Heart left ventricle (tissue), 16 donors: ENCODE measurements around the gene EYA4. TPM values are rescaled to one million over a fixed set of nuclear protein-coding genes. Genes with fewer than 3 reads are reported as not detected.

Source experiments
- ATAC-seq, 4 donors: fragments of 200-7000 bp; cut with Tn5 transposase; one replicate each; pipeline ENCODE4 v1.9.1; 2020 to 2022; ENCODE audit warnings: moderate library complexity in 4 of 4, mild to moderate bottlenecking in 3 of 4, moderate number of reproducible peaks in 1 of 4
- DNase-seq, 5 donors: peaks; one replicate each; pipeline ENCODE4 v3.0.0-alpha.2; 2020
- H3K27ac ChIP-seq, 12 donors: fragments of 200-600 bp; sonication (generic) in 4 of 12; one replicate each; pipeline versions ENCODE4 v1.5.0 to v1.8.0; 2016 to 2022; ENCODE audit warnings: mild to moderate bottlenecking in 2 of 12
- H3K27me3 ChIP-seq, 9 donors: fragments of 200-600 bp; sonication (generic) in 2 of 9; one replicate each; pipeline versions ENCODE4 v1.5.1 to v1.8.0; 2016 to 2022; ENCODE audit warnings: mild to moderate bottlenecking in 3 of 9
- H3K36me3 ChIP-seq, 9 donors: fragments of 200-600 bp; sonication (generic) in 2 of 9; one replicate each; pipeline versions ENCODE4 v1.5.0 to v1.8.0; 2018 to 2022; ENCODE audit warnings: mild to moderate bottlenecking in 2 of 9
- H3K4me1 ChIP-seq, 12 donors: fragments of 200-600 bp; sonication (generic) in 4 of 12; one replicate each; pipeline versions ENCODE4 v1.5.0 to v1.8.0; 2016 to 2022; ENCODE audit warnings: mild to moderate bottlenecking in 3 of 12
- H3K4me3 ChIP-seq, 12 donors: fragments of 200-600 bp; sonication (generic) in 4 of 12; one replicate each; pipeline versions ENCODE4 v1.5.0 to v1.8.0; 2017 to 2022; ENCODE audit warnings: mild to moderate bottlenecking in 9 of 12, moderate library complexity in 4 of 12
- H3K9me3 ChIP-seq, 12 donors: fragments of 200-600 bp; sonication (generic) in 4 of 12; one replicate each; pipeline versions ENCODE4 v1.5.0 to v1.8.0; 2016 to 2022; ENCODE audit warnings: mild to moderate bottlenecking in 1 of 12
- POLR2A ChIP-seq, 2 donors: fragments of 450-650 bp; IDR thresholded peaks; one replicate each; pipeline ENCODE4 v1.6.1; 2017; ENCODE audit warnings: antibody characterized with exemption in 2 of 2, mild to moderate bottlenecking in 2 of 2, moderate library complexity in 2 of 2
- WGBS, 4 donors: extraction: QIAGEN DNeasy Blood & Tissue Kit in 2 of 4; methylation state at CpG; one replicate each; pipeline versions ENCODE4 v1.1.5 to v1.1.7; 2013 to 2018; 5-methylcytosine and 5-hydroxymethylcytosine counted together
- intact Hi-C, 10 donors: fragments of 100-400 bp; cut with DNase I; formaldehyde crosslinking; loops; one replicate each; pipeline versions ENCODE4 v1.11.1 to v1.14.2; 2022
- polyA plus RNA-seq, 2 donors: library from polyadenylated mRNA; stranded (reverse); fragments of 200-250 nt; gene quantifications; one replicate each; pipeline ENCODE4 v1.2.3, GENCODE V29; 2013
- total RNA-seq, 9 donors: library from RNA; depleted of rRNA in 2 of 9; stranded (reverse); fragments of >200 nt in 2 of 9; fragmentation: NEBNext Ultra II Directional in 3 of 9; extraction: Animal tissue kit (Norgen Biotek cat#: 25700) in 3 of 9; gene quantifications; one replicate each; pipeline versions ENCODE4 v1.1.0 to v1.2.4, GENCODE V29; 2016 to 2023
- TF ChIP-seq, protein P1 (sequence below), 12 donors: fragments of 200-600 bp; sonication (generic) in 4 of 12; IDR thresholded peaks; one replicate each; pipeline versions ENCODE4 v1.5.0 to v1.8.0; 2018 to 2022; ENCODE audit warnings: antibody characterized with exemption in 12 of 12, mild to moderate bottlenecking in 5 of 12
- donor health status: ischemic (EF 13 %, LVEDD 7.1; RV severe dilation, severe dysfunction).
- donor health status: healthy with polysubstance abuse.
- donor health status: DM: no; HTN: yes; CAD: no.
- donor health status: DM: no; HTN: no; CAD: no.
- donor health status: ischemic (EF 25% LVEDD 6.9; RV normal size, moderate dysfunction).
- donor health status: ischemic (EF 25% LVEDD 5.7; RV mildly dilated, moderate dysfunction).
- donor health status: healthy.
- donor health status: DM: yes; HTN: yes; CAD: no.
- donor health status: ischemic (EF 35%, LVEDD 5.7; RV mildly dilated, moderate dysfunction).
- donor health status: nonischemic (EF 11% LVEDD 7.7; RV severe dilation, severe dysfunction).
- donor health status: DM: yes; HTN: yes; CAD: no.
- donor health status: PGD.
- donor health status: ischemic (EF 29% LVEDD 5.4; RV normal size, mild dysfunction).
- donor health status: nonischemic (EF 23%, LVEDD 6.1; RV moderate dilation, normal function).

The EYA4 gene
- total and polyA plus RNA-seq, 11 donors, result 3.6 to 29.6 (median 21.7) TPM

- intact Hi-C loops, result no loop called here
- H3K4me3 ChIP-seq, result no peak overlapping the region
- peaks cover 0 to 9% (median 0%) of the 10 kb centered on the region in 12 donors for H3K4me1 ChIP-seq
- no peaks in the 10 kb centered on the region for H3K9me3 ChIP-seq
- TF ChIP-seq, protein P1, sequence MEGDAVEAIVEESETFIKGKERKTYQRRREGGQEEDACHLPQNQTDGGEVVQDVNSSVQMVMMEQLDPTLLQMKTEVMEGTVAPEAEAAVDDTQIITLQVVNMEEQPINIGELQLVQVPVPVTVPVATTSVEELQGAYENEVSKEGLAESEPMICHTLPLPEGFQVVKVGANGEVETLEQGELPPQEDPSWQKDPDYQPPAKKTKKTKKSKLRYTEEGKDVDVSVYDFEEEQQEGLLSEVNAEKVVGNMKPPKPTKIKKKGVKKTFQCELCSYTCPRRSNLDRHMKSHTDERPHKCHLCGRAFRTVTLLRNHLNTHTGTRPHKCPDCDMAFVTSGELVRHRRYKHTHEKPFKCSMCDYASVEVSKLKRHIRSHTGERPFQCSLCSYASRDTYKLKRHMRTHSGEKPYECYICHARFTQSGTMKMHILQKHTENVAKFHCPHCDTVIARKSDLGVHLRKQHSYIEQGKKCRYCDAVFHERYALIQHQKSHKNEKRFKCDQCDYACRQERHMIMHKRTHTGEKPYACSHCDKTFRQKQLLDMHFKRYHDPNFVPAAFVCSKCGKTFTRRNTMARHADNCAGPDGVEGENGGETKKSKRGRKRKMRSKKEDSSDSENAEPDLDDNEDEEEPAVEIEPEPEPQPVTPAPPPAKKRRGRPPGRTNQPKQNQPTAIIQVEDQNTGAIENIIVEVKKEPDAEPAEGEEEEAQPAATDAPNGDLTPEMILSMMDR (IDR thresholded peaks at IDR 0.05), result no peak
- no peak for TF ChIP-seq POLR2A (IDR thresholded peaks at IDR 0.05)
- H3K27ac ChIP-seq, result no peak overlapping the region
- ATAC-seq, result no peak
- WGBS, 4 donors, result 59 to 79% (median 60%) methylated on average over 4 of the region's 4 CpGs
- H3K27me3 ChIP-seq, result no peaks in the 10 kb centered on the region
- H3K36me3 ChIP-seq, result no peaks in the 10 kb centered on the region
- DNase-seq, result no peak
Measured at GRCh38 chr6:133202610-133203343, 38.4 kb upstream of the EYA4 start.

- 73 to 87% (median 82%) methylated on average over 5 of the region's 5 CpGs for WGBS, 4 donors
- no peak for DNase-seq
- H3K36me3 ChIP-seq, result no peaks in the 10 kb centered on the region
- intact Hi-C loops, result no loop called here
- H3K9me3 ChIP-seq, result no peaks in the 10 kb centered on the region
- no peak for ATAC-seq
- no peaks in the 10 kb centered on the region for H3K27me3 ChIP-seq
- H3K4me3 ChIP-seq, result no peak overlapping the region
- peaks cover 0 to 12% (median 0%) of the 10 kb centered on the region in 12 donors for H3K4me1 ChIP-seq
- no peak overlapping the region for H3K27ac ChIP-seq
- TF ChIP-seq, protein P1 (IDR thresholded peaks at IDR 0.05), result no peak
- TF ChIP-seq POLR2A (IDR thresholded peaks at IDR 0.05), result no peak
Measured at GRCh38 chr6:133203344-133203697, 37.8 kb upstream of the EYA4 start.

- Histone ChIP-seq H3K27me3 (no peaks in the 10 kb centered on the region), H3K27ac (no peak overlapping the region), H3K9me3 (peaks cover 0 to 5% (median 0%) of the 10 kb centered on the region in 12 donors), H3K4me1 (peaks cover 0 to 12% (median 0%) of the 10 kb centered on the region in 12 donors), H3K4me3 (no peak overlapping the region), H3K36me3 (no peaks in the 10 kb centered on the region)
- ATAC-seq (peak in 2 of 4 donors; percentile 62 to 71), DNase-seq (no peak)
- TF ChIP-seq, protein P1 (IDR thresholded peaks at IDR 0.05), result no peak
- TF ChIP-seq POLR2A (IDR thresholded peaks at IDR 0.05), result no peak
- intact Hi-C loops, result no loop called here
Measured at GRCh38 chr6:133205304-133205703, 35.9 kb upstream of the EYA4 start.

DNA sequence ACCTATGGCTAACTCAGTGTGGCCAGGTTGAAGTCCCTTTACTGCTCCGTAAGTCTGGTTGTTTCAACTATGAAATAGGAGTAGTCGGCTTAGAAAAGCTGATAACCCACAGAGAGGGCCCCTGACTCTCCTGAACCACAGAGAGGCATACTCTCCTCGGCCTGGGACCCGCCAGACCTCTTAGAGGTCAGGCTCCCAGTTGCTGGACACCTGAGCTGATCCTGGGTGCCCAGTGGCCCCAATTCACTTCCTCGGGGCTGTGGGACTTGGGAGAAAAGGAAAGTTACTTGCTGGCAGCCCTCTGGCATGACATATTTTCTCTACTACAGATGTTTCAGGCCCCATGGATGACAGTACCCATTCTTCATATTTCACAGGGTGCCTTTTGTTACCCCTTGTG lies 34.2 kb upstream of the EYA4 start:
- WGBS, 4 donors, result 74 to 83% (median 79%) methylated on average over 5 of the region's 5 CpGs
- H3K27ac ChIP-seq, result no peak overlapping the region

More for the DNA sequence above, 34.2 kb upstream of the EYA4 start:
- intact Hi-C loops, result no loop called here
- TF ChIP-seq, protein P1 (IDR thresholded peaks at IDR 0.05), result no peak
- no peak for TF ChIP-seq POLR2A (IDR thresholded peaks at IDR 0.05)
- DNase-seq, result no peak
- H3K27me3 ChIP-seq, result no peaks in the 10 kb centered on the region
- no peaks in the 10 kb centered on the region for H3K36me3 ChIP-seq
- no peak for ATAC-seq
- peaks cover 0 to 12% (median 0%) of the 10 kb centered on the region in 12 donors for H3K4me1 ChIP-seq
- H3K9me3 ChIP-seq, result peaks cover 0 to 5% (median 0%) of the 10 kb centered on the region in 12 donors
- no peak overlapping the region for H3K4me3 ChIP-seq
